Adipocyte (in vitro differentiated cells): Measurements from ENCODE around the gene TRAPPC2.
"Not testable (repeated sequence)": the region's sequence is repeated elsewhere in the genome, so short reads cannot be mapped to it uniquely, and the experiment has no call there.

ENCODE experiments used
- DNase-seq: peaks from one replicate; pipeline ENCODE4 v3.0.0-alpha.2; 2015; ENCODE audit warnings: low read depth
- H3K27me3 ChIP-seq: replicated peaks from 2 replicates; pipeline ENCODE4 v1.7.0; 2013; ENCODE audit warnings: mild to moderate bottlenecking, low read length, moderate library complexity; ENCODE audit not compliant: control insufficient read depth, insufficient read depth
- H3K36me3 ChIP-seq: 2 replicates; pipeline ENCODE4 v1.7.0; 2013; ENCODE audit warnings: low read length, mild to moderate bottlenecking, moderate library complexity; ENCODE audit not compliant: control insufficient read depth, insufficient read depth, severe bottlenecking
- H3K4me1 ChIP-seq: 2 replicates; pipeline ENCODE4 v1.7.0; 2013; ENCODE audit warnings: mild to moderate bottlenecking, low read length, moderate library complexity; ENCODE audit not compliant: control insufficient read depth, insufficient read depth
- H3K4me3 ChIP-seq: 2 replicates; pipeline ENCODE4 v1.7.0; 2013; ENCODE audit warnings: mild to moderate bottlenecking, low read length, moderate library complexity
- H3K9ac ChIP-seq: 2 replicates; pipeline ENCODE4 v1.7.0; 2013; ENCODE audit warnings: mild to moderate bottlenecking, low read length, moderate library complexity
- H3K9me3 ChIP-seq: 2 replicates; pipeline ENCODE4 v1.7.0; 2013; ENCODE audit warnings: mild to moderate bottlenecking, low read length, moderate library complexity; ENCODE audit not compliant: control insufficient read depth

Gene TRAPPC2

DNA sequence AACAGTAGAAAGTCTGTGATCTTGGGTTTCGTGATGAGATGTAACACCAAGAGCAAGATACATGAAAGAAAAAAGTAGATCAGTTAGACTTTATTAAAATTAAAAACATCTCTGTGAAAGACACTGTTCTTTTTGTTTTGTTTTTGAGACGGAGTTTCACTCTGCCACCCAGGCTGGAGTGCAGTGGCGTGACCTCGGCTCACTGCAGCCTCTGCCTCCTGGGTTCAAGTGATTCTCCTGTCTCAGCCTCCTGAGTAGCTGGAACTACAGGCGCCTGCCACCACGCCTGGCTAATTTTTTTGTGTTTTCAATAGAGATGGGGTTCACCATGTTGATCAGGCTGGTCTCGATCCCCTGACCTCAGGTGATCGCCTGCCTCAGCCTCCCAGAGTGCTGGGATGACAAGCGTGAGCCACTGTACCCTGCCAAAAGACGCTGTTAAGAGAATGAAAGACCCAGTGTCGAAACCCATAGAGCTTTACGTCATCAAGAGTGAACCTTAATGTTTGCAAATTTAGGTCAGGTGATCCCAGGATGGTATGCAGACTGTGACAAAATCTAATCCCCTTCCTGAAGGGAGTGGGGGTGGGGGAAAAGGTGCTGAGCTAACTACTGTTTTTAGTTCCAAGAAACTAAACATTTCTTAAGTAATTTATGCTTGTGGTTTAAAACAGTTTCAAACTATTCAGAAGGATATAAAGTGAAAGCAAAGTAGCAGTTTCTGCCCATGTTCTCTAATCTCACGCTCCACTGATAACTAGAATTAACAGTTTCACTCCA, 8.2 kb upstream of the TRAPPC2 start:
- H3K27me3 ChIP-seq = no peaks in the 10 kb centered on the region
- peaks cover 18% of the 10 kb centered on the region for H3K36me3 ChIP-seq
- H3K9me3 ChIP-seq = no peaks in the 10 kb centered on the region
- no peak for DNase-seq
- H3K9ac ChIP-seq = no peak overlapping the region
- H3K4me1 ChIP-seq = no peaks in the 10 kb centered on the region
- no peak overlapping the region for H3K4me3 ChIP-seq

DNA sequence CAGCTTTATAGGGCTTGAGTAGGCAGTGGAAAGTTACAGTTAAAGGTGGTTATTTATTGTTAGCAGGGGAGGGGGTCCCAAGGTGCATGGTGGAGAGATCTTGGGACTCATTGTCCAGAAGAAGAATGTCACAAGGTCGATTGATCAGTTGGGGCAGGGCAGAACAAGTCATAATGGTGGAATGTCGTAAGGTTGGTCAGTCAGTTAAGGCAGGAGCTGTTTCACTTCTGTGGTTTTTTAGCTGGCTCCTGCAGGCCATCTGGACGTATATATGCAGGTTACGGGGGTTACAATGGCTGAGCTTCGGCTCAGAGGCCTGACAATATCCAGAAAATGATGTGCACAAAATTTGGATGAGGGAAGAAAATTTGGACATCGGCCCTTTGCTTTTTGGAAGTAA, 7.3 kb upstream of the TRAPPC2 start:
- H3K36me3 ChIP-seq = peaks cover 25% of the 10 kb centered on the region
- H3K4me1 ChIP-seq = no peaks in the 10 kb centered on the region
- H3K27me3 ChIP-seq = no peaks in the 10 kb centered on the region
- H3K9me3 ChIP-seq = no peaks in the 10 kb centered on the region
- DNase-seq = no peak
- no peak overlapping the region for H3K9ac ChIP-seq
- no peak overlapping the region for H3K4me3 ChIP-seq

DNA sequence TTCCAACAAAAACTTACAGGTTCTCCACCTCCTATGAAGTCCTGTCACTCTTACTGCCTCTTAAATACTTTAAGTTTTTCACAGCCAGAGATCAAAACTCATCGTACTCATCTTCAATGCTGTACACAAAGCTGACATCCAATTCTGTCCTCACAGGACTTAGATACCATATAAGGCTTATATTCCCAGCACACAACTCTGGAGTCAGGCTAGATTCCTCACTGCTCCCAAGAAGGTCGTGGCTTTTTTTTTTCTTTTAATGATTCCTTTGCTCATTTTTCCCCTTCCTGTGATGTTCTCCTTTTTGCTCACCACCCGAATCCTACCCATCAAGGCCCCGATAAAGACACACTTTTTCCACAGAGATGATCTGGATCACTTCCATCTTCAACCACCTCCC, 914 bp downstream of the TRAPPC2 start:
- H3K4me3 ChIP-seq = peak overlapping the region; percentile 97
- no peaks in the 10 kb centered on the region for H3K27me3 ChIP-seq
- peak; percentile 9 for DNase-seq
- peaks cover 23% of the 10 kb centered on the region for H3K4me1 ChIP-seq
- no peaks in the 10 kb centered on the region for H3K9me3 ChIP-seq
- peak overlapping the region; percentile 94 for H3K9ac ChIP-seq
- peaks cover 7% of the 10 kb centered on the region for H3K36me3 ChIP-seq

DNA sequence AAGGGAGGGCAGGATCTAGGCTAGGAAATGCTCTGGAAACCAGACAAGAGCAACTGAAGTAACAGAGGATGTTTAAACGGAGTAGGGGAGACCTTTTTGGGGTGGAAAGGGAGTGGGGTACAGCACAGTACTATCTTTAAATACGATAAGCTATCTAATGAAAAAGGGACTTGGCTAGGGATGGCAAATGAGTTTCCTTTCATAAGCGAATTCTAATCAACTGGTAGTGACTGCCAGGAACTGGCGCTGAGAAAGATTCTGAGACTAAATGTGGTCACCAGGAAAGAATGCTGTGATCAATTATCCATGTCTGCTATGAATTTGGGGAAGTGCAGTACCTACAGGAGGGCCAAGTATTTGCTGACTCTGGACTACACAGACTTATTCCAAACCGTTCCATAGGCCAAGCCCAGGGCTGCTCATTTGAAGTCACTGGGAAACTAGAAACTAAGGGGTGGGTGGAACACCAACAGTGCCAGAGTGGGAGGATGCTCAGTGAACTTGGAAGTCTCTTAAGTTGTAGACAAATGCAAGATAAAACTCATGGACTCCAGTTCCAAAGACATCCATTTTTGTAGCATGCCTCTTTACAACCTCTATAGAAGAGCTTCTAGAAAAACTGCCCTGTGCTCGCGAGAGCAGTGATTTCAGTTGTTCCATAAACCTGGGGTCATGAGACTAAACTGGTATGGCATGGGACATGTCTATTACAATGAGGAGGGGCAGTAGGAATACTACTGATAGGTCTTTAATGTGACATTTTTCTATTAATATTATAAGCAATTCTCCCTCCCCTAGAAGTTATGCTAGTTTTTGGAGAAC, 2.0 kb downstream of the TRAPPC2 start:
- no peak overlapping the region for H3K4me3 ChIP-seq
- no peak for DNase-seq
- no peaks in the 10 kb centered on the region for H3K27me3 ChIP-seq
- no peaks in the 10 kb centered on the region for H3K9me3 ChIP-seq
- H3K4me1 ChIP-seq = peaks cover 23% of the 10 kb centered on the region
- peaks cover 7% of the 10 kb centered on the region for H3K36me3 ChIP-seq
- no peak overlapping the region for H3K9ac ChIP-seq

DNA sequence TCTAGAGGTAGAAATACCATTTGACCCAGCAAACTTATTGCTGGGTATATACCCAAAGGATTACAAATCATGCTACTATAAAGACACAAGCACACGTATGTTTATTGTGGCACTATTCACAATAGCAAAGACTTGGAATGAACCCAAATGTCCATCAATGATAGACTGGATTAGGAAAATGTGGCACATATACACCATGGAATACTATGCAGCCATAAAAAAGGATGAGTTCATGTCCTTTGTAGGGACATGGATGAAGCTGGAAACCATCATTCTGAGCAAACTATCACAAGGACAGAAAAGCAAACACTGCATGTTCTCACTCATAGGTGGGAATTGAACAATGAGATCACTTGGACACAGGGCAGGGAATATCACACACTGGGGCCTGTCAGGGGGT, 3.9 kb downstream of the TRAPPC2 start:
- not testable (repeated sequence) for DNase-seq, H3K9ac ChIP-seq, H3K9me3 ChIP-seq, H3K4me3 ChIP-seq, H3K27me3 ChIP-seq, H3K36me3 ChIP-seq
- peaks cover 18% of the 10 kb centered on the region for H3K4me1 ChIP-seq

DNA sequence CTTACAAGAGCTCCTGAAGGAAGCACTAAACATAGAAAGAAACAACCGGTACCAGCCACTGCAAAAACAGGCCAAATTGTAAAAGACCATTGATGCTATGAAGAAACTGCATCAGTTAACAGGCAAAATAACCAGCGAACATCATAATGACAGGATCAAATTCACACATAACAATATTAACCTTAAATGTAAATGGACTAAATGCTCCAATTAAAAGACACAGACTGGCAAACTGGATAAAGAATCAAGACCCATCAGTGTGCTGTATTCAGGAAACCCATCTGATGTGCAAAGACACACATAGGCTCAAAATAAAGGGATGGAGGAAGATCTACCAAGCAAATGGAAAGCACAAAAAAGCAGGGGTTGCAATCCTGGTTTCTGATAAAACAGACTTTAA, 7.8 kb downstream of the TRAPPC2 start:
- H3K4me3 ChIP-seq, H3K9me3 ChIP-seq, H3K27me3 ChIP-seq, DNase-seq, H3K36me3 ChIP-seq, H3K4me1 ChIP-seq, H3K9ac ChIP-seq: not testable (repeated sequence)

DNA sequence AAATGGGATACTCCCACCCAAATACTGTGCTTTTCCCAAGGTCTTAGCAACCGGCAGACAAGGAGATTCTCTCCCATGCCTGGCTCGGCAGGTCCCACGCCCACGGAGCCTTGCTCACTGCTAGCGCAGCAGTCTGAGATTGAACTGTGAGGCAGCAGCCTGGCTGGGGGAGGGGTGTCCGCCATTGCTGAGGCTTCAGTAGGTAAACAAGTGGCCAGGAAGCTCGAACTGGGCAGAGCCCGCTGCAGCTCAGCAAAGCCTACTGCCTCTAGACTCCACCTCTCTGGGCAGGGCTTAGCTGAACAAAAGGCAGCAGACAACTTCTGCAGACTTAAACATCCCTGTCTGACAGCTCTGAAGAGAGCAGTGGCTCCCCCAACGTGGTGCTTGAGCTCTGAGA, 9.5 kb downstream of the TRAPPC2 start:
- not testable (repeated sequence) for H3K9ac ChIP-seq, H3K36me3 ChIP-seq, H3K27me3 ChIP-seq, H3K9me3 ChIP-seq, DNase-seq, H3K4me3 ChIP-seq
- H3K4me1 ChIP-seq = peaks cover 11% of the 10 kb centered on the region

DNA sequence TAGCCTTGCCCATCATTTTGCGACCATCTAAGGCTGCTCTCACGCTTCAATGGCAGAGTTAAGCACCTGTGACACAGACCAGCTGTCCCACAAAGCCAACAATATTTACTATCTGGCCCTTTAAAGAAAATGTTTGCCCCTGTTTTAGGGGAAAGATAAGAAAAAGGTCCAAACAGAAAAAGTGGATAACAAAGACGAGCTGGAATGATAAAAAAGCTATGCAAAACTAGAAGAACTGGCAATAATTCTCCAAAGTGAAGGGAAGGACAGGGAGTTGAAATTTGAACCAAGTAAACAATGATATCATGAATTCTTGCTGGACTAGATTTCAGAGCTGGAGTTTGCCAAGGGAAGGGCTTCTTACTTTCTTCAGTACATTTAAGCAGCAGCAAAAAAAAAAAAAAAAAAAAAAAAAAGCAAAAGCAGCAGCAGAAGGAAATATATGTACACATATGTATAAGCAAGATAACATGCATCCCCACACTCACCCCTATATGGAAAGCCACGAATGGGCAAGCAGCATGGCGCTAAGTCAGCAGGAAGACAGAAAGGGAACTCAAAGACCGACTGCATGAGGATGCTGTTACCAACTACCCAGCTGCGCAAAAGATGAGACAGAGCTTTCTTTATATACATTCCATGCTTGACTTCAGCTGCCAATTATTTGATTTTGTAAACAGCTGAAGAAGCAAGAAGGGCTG, 12.5 kb downstream of the TRAPPC2 start:
- Histone ChIP-seq H3K9ac (no peak overlapping the region), H3K9me3 (no peaks in the 10 kb centered on the region), H3K4me1 (peaks cover 21% of the 10 kb centered on the region), H3K27me3 (no peaks in the 10 kb centered on the region), H3K4me3 (no peak overlapping the region), H3K36me3 (peaks cover 13% of the 10 kb centered on the region)
- DNase-seq = peak; percentile 71

DNA sequence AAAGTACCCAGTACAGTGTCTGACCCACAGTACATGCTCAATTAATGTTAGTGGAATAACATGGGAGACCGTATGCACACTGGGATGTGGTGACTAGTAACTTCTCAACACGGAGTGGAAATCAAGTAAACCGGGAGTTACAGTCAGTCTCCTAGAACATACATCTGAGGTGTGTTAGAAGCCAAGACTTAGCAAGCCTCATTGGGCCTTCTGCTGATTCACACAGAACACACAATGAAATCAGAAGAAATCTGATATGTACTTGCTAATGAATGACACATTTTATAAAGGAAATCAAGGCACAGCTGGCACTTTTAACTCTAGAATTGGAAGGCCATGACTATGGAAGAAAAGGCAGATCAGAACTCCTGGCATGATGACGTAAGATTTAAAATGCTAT, 13.0 kb downstream of the TRAPPC2 start:
- H3K9ac ChIP-seq = no peak overlapping the region
- H3K4me1 ChIP-seq = peaks cover 21% of the 10 kb centered on the region
- peak; percentile 32 for DNase-seq
- H3K9me3 ChIP-seq = no peaks in the 10 kb centered on the region
- H3K27me3 ChIP-seq = no peaks in the 10 kb centered on the region
- peaks cover 16% of the 10 kb centered on the region for H3K36me3 ChIP-seq
- no peak overlapping the region for H3K4me3 ChIP-seq

DNA sequence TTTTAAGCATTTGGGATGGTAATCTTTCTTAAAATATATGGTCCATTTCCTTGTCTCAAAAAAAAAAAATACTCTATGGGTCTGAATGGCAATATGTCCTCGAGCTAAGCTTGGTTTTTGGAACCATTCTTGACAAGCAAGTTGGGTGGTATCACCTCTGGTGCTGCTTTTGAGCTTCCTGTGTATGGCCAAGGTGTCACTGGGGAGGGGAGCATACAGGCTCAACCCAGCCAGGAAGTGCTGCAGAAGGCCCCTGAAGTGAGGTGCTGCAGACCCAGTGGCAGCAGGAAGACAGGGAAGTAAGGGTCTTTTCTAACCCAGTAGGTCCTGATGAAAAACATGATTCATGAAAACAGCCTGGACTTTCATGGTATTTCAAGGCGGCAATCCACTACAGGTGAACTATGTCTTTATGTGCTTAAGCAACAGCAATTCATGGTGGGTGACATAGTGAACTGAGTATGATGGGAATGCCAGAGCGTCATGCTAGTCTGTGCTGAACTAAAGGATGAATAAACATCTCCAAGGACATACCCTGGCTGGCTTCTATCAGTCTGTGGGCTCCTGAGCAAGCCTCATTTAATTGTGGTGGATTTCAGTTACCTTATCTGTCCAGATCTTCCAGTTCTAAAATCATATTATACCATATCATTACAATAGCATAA, 15.1 kb downstream of the TRAPPC2 start:
- Histone ChIP-seq H3K9ac (no peak overlapping the region), H3K9me3 (no peaks in the 10 kb centered on the region), H3K27me3 (no peaks in the 10 kb centered on the region), H3K4me3 (no peak overlapping the region), H3K4me1 (peaks cover 21% of the 10 kb centered on the region), H3K36me3 (peaks cover 33% of the 10 kb centered on the region)
- DNase-seq = no peak
